ENCODE measurements around the gene WDR72. TPM values are rescaled to one million over a fixed set of nuclear protein-coding genes. Genes with fewer than 3 reads are reported as not detected.

WDR72 gene
- total RNA-seq, 2 experiments from 2014 or later, result not detected

- Mint-ChIP-seq H3K36me3 (ENCODE audit: low read depth) (no peaks in the 10 kb centered on the region), H3K9me3 (ENCODE audit: insufficient read depth) (no peaks in the 10 kb centered on the region)
Observed at GRCh38 chr15:53625962-53626845, 133.3 kb downstream of the WDR72 start.

GRCh38 chr15:53625260-53625659 is 134.2 kb downstream of the WDR72 start:
- POLR2A ChIA-PET, result no interaction called here
- DNase-seq (no peak), ATAC-seq (no peak)
- Mint-ChIP-seq H3K4me1 (ENCODE audit: low read depth) (no peaks in the 10 kb centered on the region), H3K9me3 (ENCODE audit: insufficient read depth) (no peaks in the 10 kb centered on the region), H3K27ac (no peak overlapping the region), H3K4me3 (no peak overlapping the region), H3K27me3 (ENCODE audit: low read depth) (no peaks in the 10 kb centered on the region), H3K36me3 (ENCODE audit: low read depth) (no peaks in the 10 kb centered on the region)
- CTCF ChIA-PET, result no interaction called here

More at GRCh38 chr15:53625962-53626845, 133.3 kb downstream of the WDR72 start:
- Mint-ChIP-seq H3K4me3 (no peak overlapping the region), H3K27me3 (ENCODE audit: low read depth) (no peaks in the 10 kb centered on the region), H3K27ac (no peak overlapping the region), H3K4me1 (ENCODE audit: low read depth) (no peaks in the 10 kb centered on the region)
- ChIA-PET POLR2A (no interaction called here), CTCF (no interaction called here)
- ATAC-seq (no peak), DNase-seq (no peak)

- no peaks in the 10 kb centered on the region for H3K36me3 Mint-ChIP-seq (ENCODE audit: low read depth)
- H3K4me3 Mint-ChIP-seq, result no peak overlapping the region
- ChIA-PET CTCF (no interaction called here), POLR2A (no interaction called here)
- H3K9me3 Mint-ChIP-seq (ENCODE audit: insufficient read depth), result peaks cover 3% of the 10 kb centered on the region
- DNase-seq, result no peak
- H3K27ac Mint-ChIP-seq, result no peak overlapping the region
- no peaks in the 10 kb centered on the region for H3K27me3 Mint-ChIP-seq (ENCODE audit: low read depth)
- ATAC-seq, result no peak
- H3K4me1 Mint-ChIP-seq (ENCODE audit: low read depth), result no peaks in the 10 kb centered on the region
Observed at GRCh38 chr15:53618461-53618860, 141.0 kb downstream of the WDR72 start.

GRCh38 chr15:53611145-53611920 is 148.1 kb downstream of the WDR72 start:
- no peak for ATAC-seq
- no peak overlapping the region for H3K4me3 Mint-ChIP-seq
- DNase-seq, result no peak
- CTCF ChIA-PET, result no interaction called here
- no peak overlapping the region for H3K27ac Mint-ChIP-seq
- H3K9me3 Mint-ChIP-seq (ENCODE audit: insufficient read depth), result peaks cover 3% of the 10 kb centered on the region
- no peaks in the 10 kb centered on the region for H3K4me1 Mint-ChIP-seq (ENCODE audit: low read depth)
- POLR2A ChIA-PET, result interaction anchor here (0.5 kb wide), 1 partner anchor 18 kb away, joined by 3 read pairs; no protein-coding TSS in a partner anchor
- no peaks in the 10 kb centered on the region for H3K36me3 Mint-ChIP-seq (ENCODE audit: low read depth)
- H3K27me3 Mint-ChIP-seq (ENCODE audit: low read depth), result no peaks in the 10 kb centered on the region

GRCh38 chr15:53591041-53591440 is 168.4 kb downstream of the WDR72 start:
- ATAC-seq, result no peak
- POLR2A ChIA-PET, result no interaction called here
- CTCF ChIA-PET, result no interaction called here

GRCh38 chr15:53590380-53590779 is 169.1 kb downstream of the WDR72 start:
- ATAC-seq, result no peak
- Mint-ChIP-seq H3K4me3 (no peak overlapping the region), H3K27me3 (ENCODE audit: low read depth) (no peaks in the 10 kb centered on the region), H3K36me3 (ENCODE audit: low read depth) (no peaks in the 10 kb centered on the region), H3K4me1 (ENCODE audit: low read depth) (no peaks in the 10 kb centered on the region), H3K27ac (no peak overlapping the region), H3K9me3 (ENCODE audit: insufficient read depth) (no peaks in the 10 kb centered on the region)
- no peak for DNase-seq
- POLR2A ChIA-PET, result no interaction called here
- CTCF ChIA-PET, result no interaction called here

More at GRCh38 chr15:53591041-53591440, 168.4 kb downstream of the WDR72 start:
- no peak for DNase-seq
- H3K4me3 Mint-ChIP-seq, result no peak overlapping the region
- no peaks in the 10 kb centered on the region for H3K36me3 Mint-ChIP-seq (ENCODE audit: low read depth)
- H3K9me3 Mint-ChIP-seq (ENCODE audit: insufficient read depth), result no peaks in the 10 kb centered on the region
- no peaks in the 10 kb centered on the region for H3K4me1 Mint-ChIP-seq (ENCODE audit: low read depth)
- no peak overlapping the region for H3K27ac Mint-ChIP-seq
- H3K27me3 Mint-ChIP-seq (ENCODE audit: low read depth), result no peaks in the 10 kb centered on the region

- Mint-ChIP-seq H3K4me3 (no peak overlapping the region), H3K36me3 (ENCODE audit: low read depth) (no peaks in the 10 kb centered on the region), H3K9me3 (ENCODE audit: insufficient read depth) (no peaks in the 10 kb centered on the region), H3K4me1 (ENCODE audit: low read depth) (no peaks in the 10 kb centered on the region), H3K27me3 (ENCODE audit: low read depth) (no peaks in the 10 kb centered on the region), H3K27ac (no peak overlapping the region)
- DNase-seq (no peak), ATAC-seq (no peak)
- POLR2A ChIA-PET, result no interaction called here
- CTCF ChIA-PET, result no interaction called here
Observed at GRCh38 chr15:53589520-53590057, 169.9 kb downstream of the WDR72 start.

- H3K4me3 Mint-ChIP-seq, result no peak overlapping the region
- CTCF ChIA-PET, result no interaction called here
Observed at GRCh38 chr15:53588773-53589172, 170.7 kb downstream of the WDR72 start.

GRCh38 chr15:53586799-53587198 is 172.7 kb downstream of the WDR72 start:
- DNase-seq, result no peak
- no peaks in the 10 kb centered on the region for H3K36me3 Mint-ChIP-seq (ENCODE audit: low read depth)
- CTCF ChIA-PET, result no interaction called here
- H3K27ac Mint-ChIP-seq, result no peak overlapping the region
- H3K4me3 Mint-ChIP-seq, result no peak overlapping the region
- ATAC-seq, result no peak
- POLR2A ChIA-PET, result no interaction called here
- no peaks in the 10 kb centered on the region for H3K27me3 Mint-ChIP-seq (ENCODE audit: low read depth)
- no peaks in the 10 kb centered on the region for H3K9me3 Mint-ChIP-seq (ENCODE audit: insufficient read depth)
- no peaks in the 10 kb centered on the region for H3K4me1 Mint-ChIP-seq (ENCODE audit: low read depth)

More at GRCh38 chr15:53588773-53589172, 170.7 kb downstream of the WDR72 start:
- DNase-seq (no peak), ATAC-seq (no peak)
- H3K4me1 Mint-ChIP-seq (ENCODE audit: low read depth), result no peaks in the 10 kb centered on the region
- H3K9me3 Mint-ChIP-seq (ENCODE audit: insufficient read depth), result no peaks in the 10 kb centered on the region
- no peak overlapping the region for H3K27ac Mint-ChIP-seq
- POLR2A ChIA-PET, result no interaction called here
- no peaks in the 10 kb centered on the region for H3K27me3 Mint-ChIP-seq (ENCODE audit: low read depth)
- no peaks in the 10 kb centered on the region for H3K36me3 Mint-ChIP-seq (ENCODE audit: low read depth)

- POLR2A ChIA-PET, result interaction anchor here (0.6 kb wide), 1 partner anchor 1582 kb away, joined by 3 read pairs; no protein-coding TSS in a partner anchor
- no peaks in the 10 kb centered on the region for H3K4me1 Mint-ChIP-seq (ENCODE audit: low read depth)
Observed at GRCh38 chr15:53581513-53581912, 177.9 kb downstream of the WDR72 start.

GRCh38 chr15:53580366-53580765 is 179.1 kb downstream of the WDR72 start:
- Mint-ChIP-seq H3K4me3 (no peak overlapping the region), H3K9me3 (ENCODE audit: insufficient read depth) (no peaks in the 10 kb centered on the region), H3K36me3 (ENCODE audit: low read depth) (no peaks in the 10 kb centered on the region), H3K4me1 (ENCODE audit: low read depth) (no peaks in the 10 kb centered on the region), H3K27me3 (ENCODE audit: low read depth) (no peaks in the 10 kb centered on the region), H3K27ac (no peak overlapping the region)
- no peak for DNase-seq
- POLR2A ChIA-PET, result no interaction called here
- CTCF ChIA-PET, result no interaction called here
- ATAC-seq, result no peak

More at GRCh38 chr15:53581513-53581912, 177.9 kb downstream of the WDR72 start:
- H3K27ac Mint-ChIP-seq, result no peak overlapping the region
- H3K36me3 Mint-ChIP-seq (ENCODE audit: low read depth), result no peaks in the 10 kb centered on the region
- H3K27me3 Mint-ChIP-seq (ENCODE audit: low read depth), result no peaks in the 10 kb centered on the region
- no peak overlapping the region for H3K4me3 Mint-ChIP-seq
- no peaks in the 10 kb centered on the region for H3K9me3 Mint-ChIP-seq (ENCODE audit: insufficient read depth)
- no peak for ATAC-seq
- DNase-seq, result no peak
- CTCF ChIA-PET, result no interaction called here

- Mint-ChIP-seq H3K27ac (no peak overlapping the region), H3K36me3 (ENCODE audit: low read depth) (no peaks in the 10 kb centered on the region), H3K27me3 (ENCODE audit: low read depth) (no peaks in the 10 kb centered on the region), H3K9me3 (ENCODE audit: insufficient read depth) (no peaks in the 10 kb centered on the region), H3K4me3 (no peak overlapping the region), H3K4me1 (ENCODE audit: low read depth) (no peaks in the 10 kb centered on the region)
- DNase-seq (no peak), ATAC-seq (no peak)
- ChIA-PET POLR2A (no interaction called here), CTCF (no interaction called here)
Observed at GRCh38 chr15:53576841-53577240, 182.6 kb downstream of the WDR72 start.
